SKM-1 (cell line): Measurements from ENCODE around the gene SMOC1.

Experiments
- DNase-seq: peaks from one replicate; lab custom pipeline; 2025; ENCODE audit not compliant: unreplicated experiment; lab: John Stamatoyannopoulos, UW

SMOC1 gene

GRCh38 chr14:69879175-69880043 is at the start of gene SMOC1:
SMOC1 (plus strand) TSS chr14:69879416; CDS start chr14:69879679, 263 bp downstream.
- no peak for DNase-seq

DNA sequence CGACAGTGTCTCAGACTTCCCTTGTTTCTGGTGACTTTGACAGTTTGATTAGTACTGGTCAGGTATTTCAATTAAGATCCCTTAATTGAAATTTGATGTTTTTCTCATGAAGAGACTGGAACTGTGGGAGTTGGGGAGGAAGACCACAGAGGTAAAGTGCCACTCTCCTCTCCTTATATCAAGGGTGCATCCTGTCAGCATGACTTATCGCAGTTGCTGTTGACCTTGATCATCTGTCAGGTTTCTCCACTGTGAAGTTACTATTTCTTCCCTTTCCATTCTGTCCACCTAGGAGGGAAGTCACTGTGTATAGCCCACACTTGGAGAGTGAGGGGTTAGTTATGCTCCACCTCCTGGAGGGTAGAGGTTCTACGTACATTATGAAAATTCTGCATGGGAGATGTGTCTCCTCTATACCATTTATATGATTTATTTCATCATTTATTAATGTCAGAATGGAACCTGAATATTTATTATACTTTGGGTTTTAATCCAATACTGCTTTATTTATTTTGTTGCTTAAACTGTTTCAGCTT is 40.3 kb upstream of the SMOC1 start:
- DNase-seq, result no peak

DNA sequence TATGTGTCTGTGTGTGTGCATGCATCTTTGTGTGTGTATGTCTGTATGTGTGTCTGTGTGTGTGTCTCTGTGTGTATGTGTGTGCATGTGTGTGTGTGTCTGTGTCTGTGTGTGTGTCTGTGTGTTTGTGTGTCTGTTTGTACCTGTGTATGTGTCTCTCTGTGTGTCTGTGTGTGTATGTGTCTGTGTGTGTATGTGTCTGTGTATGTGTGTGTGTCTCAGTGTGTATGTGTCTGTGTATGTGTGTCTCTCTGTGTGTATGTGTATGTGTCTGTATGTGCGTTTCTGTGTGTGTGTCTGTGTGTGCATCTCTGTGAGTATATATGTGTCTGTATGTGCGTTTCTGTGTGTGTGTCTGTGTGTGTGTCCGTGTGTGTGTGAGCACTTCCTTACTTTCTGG is 39.6 kb upstream of the SMOC1 start:
- DNase-seq, result no peak

DNA sequence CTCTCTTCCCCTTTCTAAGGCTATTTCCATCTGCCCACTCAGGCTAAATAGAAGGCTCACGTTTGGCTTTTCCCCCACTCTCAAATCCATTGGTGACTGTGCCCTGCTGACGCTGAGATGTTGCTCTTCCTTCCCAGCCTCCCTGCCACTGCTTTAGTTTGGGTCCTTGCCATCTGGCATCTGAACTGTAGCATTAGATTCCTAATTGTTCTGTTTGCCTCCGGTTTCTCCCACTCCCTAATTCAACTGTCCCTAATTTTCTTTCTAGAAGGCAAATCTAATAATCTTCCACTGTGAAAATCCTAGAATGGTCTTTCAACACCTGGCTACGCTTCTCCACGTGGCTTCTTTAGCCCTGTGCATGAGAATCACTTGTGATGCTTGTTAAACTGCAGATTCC is 37.6 kb upstream of the SMOC1 start:
- DNase-seq, result no peak

GRCh38 chr14:69842686-69843420 is 36.4 kb upstream of the SMOC1 start:
- no peak for DNase-seq

- DNase-seq, result no peak
These were observed 35.0 kb upstream of the SMOC1 start for GRCh38 chr14:69844171-69844570.

GRCh38 chr14:69845050-69845581 is 34.1 kb upstream of the SMOC1 start:
- DNase-seq, result no peak

GRCh38 chr14:69845787-69846186 is 33.4 kb upstream of the SMOC1 start:
- no peak for DNase-seq

- no peak for DNase-seq
These were observed 31.1 kb upstream of the SMOC1 start for GRCh38 chr14:69848156-69848555.

- DNase-seq, result no peak
These were observed 30.3 kb upstream of the SMOC1 start for GRCh38 chr14:69848903-69849391.

DNA sequence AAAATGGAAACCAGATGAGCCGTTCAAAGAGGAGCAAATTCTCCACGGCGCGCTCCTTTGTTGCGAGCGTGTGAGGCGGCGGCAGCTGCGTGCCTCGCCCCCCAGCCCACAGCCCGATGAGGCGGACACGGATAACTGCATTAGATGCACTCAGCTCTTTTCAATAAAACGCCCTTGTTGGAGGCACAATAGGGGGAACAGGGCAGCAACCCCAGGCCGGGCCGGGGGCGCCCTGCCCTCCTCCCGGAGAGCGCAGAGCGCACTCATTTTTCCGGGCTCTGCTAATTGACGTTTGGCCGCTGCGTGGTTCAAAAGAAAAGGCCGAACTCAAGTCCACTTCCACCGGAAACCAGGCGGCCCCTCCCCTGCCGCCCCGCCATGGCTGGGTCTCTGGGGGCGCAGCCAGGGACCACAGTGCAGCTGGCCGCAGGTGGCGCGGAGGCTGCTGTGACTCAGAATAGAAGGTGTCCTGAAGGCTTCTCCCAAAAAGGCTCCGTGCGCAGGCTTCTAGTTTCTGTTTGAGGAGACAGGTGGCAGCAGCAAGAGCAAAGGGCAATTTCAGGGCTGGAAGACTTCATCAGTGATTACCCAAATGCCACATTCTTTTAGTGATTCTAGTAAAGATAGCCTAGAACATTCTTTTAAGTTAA is 29.0 kb upstream of the SMOC1 start:
- DNase-seq, result no peak

GRCh38 chr14:69850736-69851112 is 28.5 kb upstream of the SMOC1 start:
- no peak for DNase-seq

- DNase-seq, result no peak
These were observed 26.5 kb upstream of the SMOC1 start for GRCh38 chr14:69852531-69853321.

DNA sequence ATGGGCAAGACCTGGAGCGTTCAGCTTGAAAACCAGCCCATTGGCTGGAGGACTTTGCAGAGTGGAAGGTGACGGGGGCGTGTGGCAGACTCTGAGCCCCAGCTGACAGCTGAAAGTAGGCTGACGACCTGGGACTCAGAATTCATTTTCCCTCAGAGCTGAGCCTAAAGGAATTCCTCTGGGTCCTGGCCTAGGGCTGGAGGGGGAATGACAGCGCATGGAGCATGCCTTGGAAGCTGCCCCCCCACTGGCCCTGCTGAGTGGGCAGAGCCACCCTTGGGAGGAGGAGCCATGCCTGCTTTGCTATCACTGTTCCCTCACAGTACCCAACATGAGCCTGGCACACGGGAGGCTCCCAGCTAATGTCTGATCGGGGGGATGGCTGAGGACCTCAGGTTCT is 25.4 kb upstream of the SMOC1 start:
- no peak for DNase-seq

- no peak for DNase-seq
These were observed 24.6 kb upstream of the SMOC1 start for GRCh38 chr14:69854598-69854997.

GRCh38 chr14:69855180-69855832 is 23.9 kb upstream of the SMOC1 start:
- no peak for DNase-seq

DNA sequence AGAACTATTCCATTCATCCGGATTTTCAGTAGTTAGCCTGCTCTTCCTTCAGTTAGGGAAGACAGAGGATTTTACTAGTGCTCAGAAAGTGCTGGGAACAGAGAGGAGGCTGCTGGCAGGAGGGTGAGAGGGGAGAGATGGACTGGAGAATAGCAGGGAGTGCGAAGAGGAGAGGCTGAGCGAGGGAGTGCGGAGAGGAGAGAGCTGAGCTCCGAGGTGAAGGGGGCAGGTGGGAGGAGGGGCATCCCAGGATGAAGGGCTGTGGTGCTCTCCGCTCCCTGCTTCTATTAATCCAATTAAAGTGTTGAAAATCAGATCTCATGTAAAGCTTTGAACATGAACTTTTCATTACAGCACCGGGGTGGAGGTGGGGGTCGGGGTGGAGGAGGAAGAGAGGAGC is 20.4 kb upstream of the SMOC1 start:
- DNase-seq, result no peak

- no peak for DNase-seq
These were observed 19.6 kb upstream of the SMOC1 start for GRCh38 chr14:69859591-69859990.

- no peak for DNase-seq
These were observed 19.0 kb upstream of the SMOC1 start for GRCh38 chr14:69860221-69860620.

GRCh38 chr14:69861025-69861569 is 18.1 kb upstream of the SMOC1 start:
- no peak for DNase-seq
